ENCODE results near the gene ZNF787.

GRCh38 chr19:56101746-56102535 lies 19.2 kb downstream of the ZNF787 start:
- no peak for TF ChIP-seq EZH2phosphoT487 (IDR thresholded peaks at IDR 0.05; ENCODE audit: borderline replicate concordance, low read depth)
- TF ChIP-seq, protein P1, sequence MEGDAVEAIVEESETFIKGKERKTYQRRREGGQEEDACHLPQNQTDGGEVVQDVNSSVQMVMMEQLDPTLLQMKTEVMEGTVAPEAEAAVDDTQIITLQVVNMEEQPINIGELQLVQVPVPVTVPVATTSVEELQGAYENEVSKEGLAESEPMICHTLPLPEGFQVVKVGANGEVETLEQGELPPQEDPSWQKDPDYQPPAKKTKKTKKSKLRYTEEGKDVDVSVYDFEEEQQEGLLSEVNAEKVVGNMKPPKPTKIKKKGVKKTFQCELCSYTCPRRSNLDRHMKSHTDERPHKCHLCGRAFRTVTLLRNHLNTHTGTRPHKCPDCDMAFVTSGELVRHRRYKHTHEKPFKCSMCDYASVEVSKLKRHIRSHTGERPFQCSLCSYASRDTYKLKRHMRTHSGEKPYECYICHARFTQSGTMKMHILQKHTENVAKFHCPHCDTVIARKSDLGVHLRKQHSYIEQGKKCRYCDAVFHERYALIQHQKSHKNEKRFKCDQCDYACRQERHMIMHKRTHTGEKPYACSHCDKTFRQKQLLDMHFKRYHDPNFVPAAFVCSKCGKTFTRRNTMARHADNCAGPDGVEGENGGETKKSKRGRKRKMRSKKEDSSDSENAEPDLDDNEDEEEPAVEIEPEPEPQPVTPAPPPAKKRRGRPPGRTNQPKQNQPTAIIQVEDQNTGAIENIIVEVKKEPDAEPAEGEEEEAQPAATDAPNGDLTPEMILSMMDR (IDR thresholded peaks at IDR 0.05): no peak
- TF ChIP-seq, protein P2, sequence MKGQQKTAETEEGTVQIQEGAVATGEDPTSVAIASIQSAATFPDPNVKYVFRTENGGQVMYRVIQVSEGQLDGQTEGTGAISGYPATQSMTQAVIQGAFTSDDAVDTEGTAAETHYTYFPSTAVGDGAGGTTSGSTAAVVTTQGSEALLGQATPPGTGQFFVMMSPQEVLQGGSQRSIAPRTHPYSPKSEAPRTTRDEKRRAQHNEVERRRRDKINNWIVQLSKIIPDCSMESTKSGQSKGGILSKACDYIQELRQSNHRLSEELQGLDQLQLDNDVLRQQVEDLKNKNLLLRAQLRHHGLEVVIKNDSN (IDR thresholded peaks at IDR 0.05; ENCODE audit: borderline replicate concordance, low read depth): no peak
- TF ChIP-seq RCOR1 (IDR thresholded peaks at IDR 0.05; ENCODE audit: low read length): no peak
- TF ChIP-seq MXI1 (IDR thresholded peaks at IDR 0.05; ENCODE audit: low read depth, low read length): no peak
- TF ChIP-seq, protein P3, sequence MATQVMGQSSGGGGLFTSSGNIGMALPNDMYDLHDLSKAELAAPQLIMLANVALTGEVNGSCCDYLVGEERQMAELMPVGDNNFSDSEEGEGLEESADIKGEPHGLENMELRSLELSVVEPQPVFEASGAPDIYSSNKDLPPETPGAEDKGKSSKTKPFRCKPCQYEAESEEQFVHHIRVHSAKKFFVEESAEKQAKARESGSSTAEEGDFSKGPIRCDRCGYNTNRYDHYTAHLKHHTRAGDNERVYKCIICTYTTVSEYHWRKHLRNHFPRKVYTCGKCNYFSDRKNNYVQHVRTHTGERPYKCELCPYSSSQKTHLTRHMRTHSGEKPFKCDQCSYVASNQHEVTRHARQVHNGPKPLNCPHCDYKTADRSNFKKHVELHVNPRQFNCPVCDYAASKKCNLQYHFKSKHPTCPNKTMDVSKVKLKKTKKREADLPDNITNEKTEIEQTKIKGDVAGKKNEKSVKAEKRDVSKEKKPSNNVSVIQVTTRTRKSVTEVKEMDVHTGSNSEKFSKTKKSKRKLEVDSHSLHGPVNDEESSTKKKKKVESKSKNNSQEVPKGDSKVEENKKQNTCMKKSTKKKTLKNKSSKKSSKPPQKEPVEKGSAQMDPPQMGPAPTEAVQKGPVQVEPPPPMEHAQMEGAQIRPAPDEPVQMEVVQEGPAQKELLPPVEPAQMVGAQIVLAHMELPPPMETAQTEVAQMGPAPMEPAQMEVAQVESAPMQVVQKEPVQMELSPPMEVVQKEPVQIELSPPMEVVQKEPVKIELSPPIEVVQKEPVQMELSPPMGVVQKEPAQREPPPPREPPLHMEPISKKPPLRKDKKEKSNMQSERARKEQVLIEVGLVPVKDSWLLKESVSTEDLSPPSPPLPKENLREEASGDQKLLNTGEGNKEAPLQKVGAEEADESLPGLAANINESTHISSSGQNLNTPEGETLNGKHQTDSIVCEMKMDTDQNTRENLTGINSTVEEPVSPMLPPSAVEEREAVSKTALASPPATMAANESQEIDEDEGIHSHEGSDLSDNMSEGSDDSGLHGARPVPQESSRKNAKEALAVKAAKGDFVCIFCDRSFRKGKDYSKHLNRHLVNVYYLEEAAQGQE (IDR thresholded peaks at IDR 0.05; ENCODE audit: low read depth, low read length): no peak
- no peak for TF ChIP-seq SIN3A (IDR thresholded peaks at IDR 0.05; ENCODE audit: borderline replicate concordance, low read depth, low read length)
- TF ChIP-seq, protein P4, sequence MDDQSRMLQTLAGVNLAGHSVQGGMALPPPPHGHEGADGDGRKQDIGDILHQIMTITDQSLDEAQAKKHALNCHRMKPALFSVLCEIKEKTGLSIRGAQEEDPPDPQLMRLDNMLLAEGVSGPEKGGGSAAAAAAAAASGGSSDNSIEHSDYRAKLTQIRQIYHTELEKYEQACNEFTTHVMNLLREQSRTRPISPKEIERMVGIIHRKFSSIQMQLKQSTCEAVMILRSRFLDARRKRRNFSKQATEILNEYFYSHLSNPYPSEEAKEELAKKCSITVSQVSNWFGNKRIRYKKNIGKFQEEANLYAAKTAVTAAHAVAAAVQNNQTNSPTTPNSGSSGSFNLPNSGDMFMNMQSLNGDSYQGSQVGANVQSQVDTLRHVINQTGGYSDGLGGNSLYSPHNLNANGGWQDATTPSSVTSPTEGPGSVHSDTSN (IDR thresholded peaks at IDR 0.05): no peak
- no peak for TF ChIP-seq NRF1 (IDR thresholded peaks at IDR 0.05; ENCODE audit: low read depth, low read length)

All from SK-N-SH (cell line).